PC-9 (cell line): ENCODE data around the gene CHST1. TPM values are rescaled to one million over a fixed set of nuclear protein-coding genes. Genes with fewer than 3 reads are reported as not detected.

Source experiments
- BruUV-seq: library from RNA; stranded (reverse); fragments of 400-500 nt; replicated peaks from 2 replicates; lab custom pipeline; 2021; lab: Mats Ljungman, UMichigan
- CTCF ChIA-PET: fragments of 300-600 bp; sonication (Branson Sonifier 250); formaldehyde crosslinking; loops from one replicate; lab custom pipeline; 2022; ENCODE audit warnings: antibody characterized with exemption; lab: Charles Lee
- POLR2A ChIA-PET: fragments of 300-600 bp; sonication (Branson Sonifier 250); formaldehyde crosslinking; loops from one replicate; lab custom pipeline; 2022; ENCODE audit warnings: antibody characterized with exemption; ENCODE audit not compliant: unreplicated experiment; lab: Charles Lee
- DNase-seq, 2 experiments: peaks; one replicate each; pipeline versions ENCODE4 v3.0.0 to v3.0.0-alpha.2; 2015 to 2022; ENCODE audit warnings: mixed read lengths in 1 of 2
- H2AFZ ChIP-seq: fragments of 200-600 bp; sonication (generic); 2 replicates; pipeline ENCODE4 v1.8.1; 2017; ENCODE audit warnings: antibody characterized with exemption
- H3F3A ChIP-seq: fragments of 200-600 bp; sonication (generic); 2 replicates; pipeline ENCODE4 v1.8.1; 2017; ENCODE audit warnings: antibody characterized with exemption, mild to moderate bottlenecking, low read depth; ENCODE audit not compliant: insufficient read depth
- H3K27ac ChIP-seq: fragments of 200-600 bp; sonication (generic); 2 replicates; pipeline ENCODE4 v1.6.1; 2016; ENCODE audit warnings: mixed run types
- H3K27me3 ChIP-seq: fragments of 200-600 bp; sonication (generic); 2 replicates; pipeline ENCODE4 v1.6.1; 2016; ENCODE audit warnings: low read depth, mixed run types; ENCODE audit not compliant: insufficient read depth
- H3K36me3 ChIP-seq: fragments of 200-600 bp; sonication (generic); 2 replicates; pipeline ENCODE4 v1.6.1; 2016; ENCODE audit warnings: low read depth, mixed run types
- H3K4me1 ChIP-seq: fragments of 200-600 bp; sonication (generic); replicated peaks from 2 replicates; pipeline ENCODE4 v1.6.1; 2016; ENCODE audit warnings: mixed run types; ENCODE audit not compliant: insufficient read depth
- H3K4me2 ChIP-seq: fragments of 200-600 bp; sonication (generic); 2 replicates; pipeline ENCODE4 v1.6.1; 2017; ENCODE audit warnings: mixed run types
- H3K4me3 ChIP-seq: fragments of 200-600 bp; sonication (generic); 2 replicates; pipeline ENCODE4 v1.6.1; 2016; ENCODE audit warnings: mixed run types
- H3K79me2 ChIP-seq: fragments of 200-600 bp; sonication (generic); 2 replicates; pipeline ENCODE4 v1.6.1; 2017; ENCODE audit warnings: low read depth, mixed run types
- H3K9me2 ChIP-seq: fragments of 200-600 bp; sonication (generic); 2 replicates; pipeline ENCODE4 v1.8.1; 2017; ENCODE audit warnings: mild to moderate bottlenecking; ENCODE audit not compliant: insufficient read depth
- H3K9me3 ChIP-seq: fragments of 200-600 bp; sonication (generic); 2 replicates; pipeline ENCODE4 v1.8.1; 2016; ENCODE audit warnings: low read depth; ENCODE audit not compliant: insufficient read depth
- H4K20me1 ChIP-seq: fragments of 200-600 bp; sonication (generic); 2 replicates; pipeline ENCODE4 v1.8.1; 2017; ENCODE audit not compliant: insufficient read depth
- CTCF ChIP-seq: fragments of 200-600 bp; sonication (generic); conservative IDR thresholded peaks from 2 replicates; pipeline ENCODE4 v1.6.1; 2017; ENCODE audit warnings: mixed run types, antibody characterized with exemption, mild to moderate bottlenecking, moderate library complexity
- EZH2 ChIP-seq: fragments of 200-600 bp; sonication (generic); IDR thresholded peaks from 2 replicates; pipeline ENCODE4 v1.8.0; 2017; ENCODE audit warnings: antibody characterized with exemption, low read depth
- intact Hi-C: fragments of 100-400 bp; cut with micrococcal nuclease; formaldehyde crosslinking; loops from one replicate; pipeline ENCODE4 v1.10.0; 2022; ENCODE audit not compliant: unreplicated experiment
- microRNA-seq: library from miRNA; unstranded; fragments of <30 nt; microRNA quantifications from one replicate; pipeline ENCODE4 v1.2.0, GENCODE V29; 2021; ENCODE audit warnings: borderline number of aligned reads, borderline replicate concordance
- total RNA-seq: library from RNA; stranded (reverse); gene quantifications from 2 replicates; pipeline ENCODE4 v1.2.3, GENCODE V29; 2021

Gene CHST1
- total RNA-seq, 1 experiment from 2014 or later, result not detected

- Histone ChIP-seq H2AFZ (no peak overlapping the region), H3K4me1 (no peaks in the 10 kb centered on the region), H3K4me3 (no peak overlapping the region), H3K9me3 (0 out of 2 replicates have a peak, but pooled peaks cover 3% of the 10 kb centered on the region), H4K20me1 (no peaks in the 10 kb centered on the region), H3K27ac (no peak overlapping the region), H3K27me3 (peaks cover 87% of the 10 kb centered on the region), H3K36me3 (no peaks in the 10 kb centered on the region), H3K79me2 (no peaks in the 10 kb centered on the region), H3K9me2 (no peaks in the 10 kb centered on the region), H3K4me2 (no peak overlapping the region), H3F3A (no peaks in the 10 kb centered on the region)
- DNase-seq, result no peak
- BruUV-seq, result no TSS peak
- intact Hi-C loops, result no loop called here
- CTCF ChIA-PET, result no interaction called here
- TF ChIP-seq CTCF (no peak), EZH2 (no peak)
- POLR2A ChIA-PET, result no interaction called here
These were observed 66.1 kb downstream of the CHST1 start for GRCh38 chr11:45599161-45599943.

Small RNA genes within 50 kb of the gene (microRNA-seq; reads per million reads assigned to microRNA genes)
- not detected for gene MIR7154

Other genes starting within 250 kb of the CHST1 start
- gene SLC35C1, start 139.5 kb upstream of the CHST1 start, total RNA-seq, result 15.2 and 15.6 TPM in 2 replicates
- 17.5 and 27.3 TPM in 2 replicates for gene CRY2, start 181.9 kb upstream of the CHST1 start, total RNA-seq
- gene MAPK8IP1, start 220.0 kb upstream of the CHST1 start, total RNA-seq, result 13.6 and 18.8 TPM in 2 replicates
- gene FREY1, start 241.6 kb upstream of the CHST1 start, total RNA-seq, result 2.2 and 4.2 TPM in 2 replicates